Esophagus squamous epithelium (tissue), 5 donors: Measurements from ENCODE around the gene CENPC. TPM values are rescaled to one million over a fixed set of nuclear protein-coding genes. Genes with fewer than 3 reads are reported as not detected.

Experiments used
- DNase-seq: peaks from one replicate; lab custom pipeline; 2025; lab: John Stamatoyannopoulos, UW
- H3K27ac ChIP-seq, 4 donors: fragments of 200-600 bp; sonication (generic); one replicate each; pipeline ENCODE4 v1.5.1; 2016 to 2019; ENCODE audit warnings: mild to moderate bottlenecking in 1 of 4
- H3K27me3 ChIP-seq, 4 donors: fragments of 200-600 bp; sonication (generic); 1 replicate in 3 of 4; 2 replicates in 1 of 4; pipeline versions ENCODE4 v1.5.1 to v1.6.0; 2017 to 2021; ENCODE audit warnings: antibody characterized with exemption in 1 of 4
- H3K36me3 ChIP-seq, 3 donors: fragments of 200-600 bp; sonication (generic); one replicate each; pipeline ENCODE4 v1.5.1; 2016 to 2019
- H3K4me1 ChIP-seq, 3 donors: fragments of 200-600 bp; sonication (generic); one replicate each; pipeline ENCODE4 v1.5.1; 2017 to 2019
- H3K4me3 ChIP-seq, 4 donors: fragments of 200-600 bp; sonication (generic); 1 replicate in 3 of 4; 2 replicates in 1 of 4; pipeline ENCODE4 v1.5.1; 2016 to 2019; ENCODE audit warnings: mild to moderate bottlenecking in 2 of 4, moderate library complexity in 1 of 4
- H3K9me3 ChIP-seq, 3 donors: fragments of 200-600 bp; sonication (generic); one replicate each; pipeline ENCODE4 v1.5.1; 2016 to 2019
- CTCF ChIP-seq, 6 experiments: fragments of 450-650 bp in 4 of 6; fragments of 200-600 bp in 2 of 6; sonication (generic) in 2 of 6; IDR thresholded peaks; one replicate each; pipeline ENCODE4 v1.5.1; 2016 to 2019; ENCODE audit warnings: antibody characterized with exemption in 6 of 6, mild to moderate bottlenecking in 4 of 6, moderate library complexity in 4 of 6
- POLR2A ChIP-seq, 4 donors: fragments of 450-650 bp; IDR thresholded peaks; one replicate each; pipeline ENCODE4 v1.6.1; 2017; ENCODE audit warnings: antibody characterized with exemption in 4 of 4, mild to moderate bottlenecking in 4 of 4, moderate library complexity in 3 of 4
- WGBS, 2 donors: methylation state at CpG; one replicate each; pipeline ENCODE4 v1.1.5; 2018; 5-methylcytosine and 5-hydroxymethylcytosine counted together
- intact Hi-C: fragments of 100-400 bp; cut with DNase I; formaldehyde crosslinking; loops from one replicate; pipeline ENCODE4 v1.15.0; 2022
- total RNA-seq, 4 donors: library from RNA; depleted of rRNA; stranded (reverse); fragments of >200 nt; gene quantifications; one replicate each; pipeline ENCODE4 v1.1.0, GENCODE V29; 2016
- donor health status: DM: yes; HTN: yes; CAD: no.

Gene CENPC
- total RNA-seq: 10 to 100 TPM; 11.8 to 30.1 (median 16.5) TPM

GRCh38 chr4:67545199-67546003 lies at the start of gene CENPC:
Gene CENPC, minus strand, starts transcription at chr4:67545503. Its CDS starts 148 bp downstream, at chr4:67545355.
- Histone ChIP-seq H3K4me3 (peak within 1 kb of the TSS; percentile 67 to 88 (median 78)), H3K9me3 (no peaks in the 10 kb centered on the region), H3K36me3 (peaks cover 0 to 27% (median 0%) of the 10 kb centered on the region in 3 donors), H3K4me1 (peaks cover 0 to 45% (median 9%) of the 10 kb centered on the region in 3 donors), H3K27me3 (no peaks in the 10 kb centered on the region), H3K27ac (peak within 1 kb of the TSS; percentile 92 to 94 (median 94))
- peak in 2 of 4 donors; percentile 78 to 83 for TF ChIP-seq POLR2A (IDR thresholded peaks at IDR 0.05)
- TF ChIP-seq CTCF (IDR thresholded peaks at IDR 0.05): no peak
- WGBS, 2 donors: 0% methylated on average over 14 to 31 of the region's 53 CpGs
- intact Hi-C loops: no loop called here
- peak; percentile 87 for DNase-seq

GRCh38 chr4:67593741-67594175 lies 48.5 kb upstream of the CENPC start:
- H3K9me3 ChIP-seq: no peaks in the 10 kb centered on the region
- 59 to 64% methylated on average over 2 of the region's 2 CpGs for WGBS, 2 donors
- H3K36me3 ChIP-seq: no peaks in the 10 kb centered on the region
- no peak for TF ChIP-seq POLR2A (IDR thresholded peaks at IDR 0.05)
- no peak for TF ChIP-seq CTCF (IDR thresholded peaks at IDR 0.05)
- H3K4me1 ChIP-seq: no peaks in the 10 kb centered on the region
- no peak overlapping the region for H3K27ac ChIP-seq
- intact Hi-C loops: no loop called here
- no peak overlapping the region for H3K4me3 ChIP-seq
- DNase-seq: no peak
- no peaks in the 10 kb centered on the region for H3K27me3 ChIP-seq

DNA sequence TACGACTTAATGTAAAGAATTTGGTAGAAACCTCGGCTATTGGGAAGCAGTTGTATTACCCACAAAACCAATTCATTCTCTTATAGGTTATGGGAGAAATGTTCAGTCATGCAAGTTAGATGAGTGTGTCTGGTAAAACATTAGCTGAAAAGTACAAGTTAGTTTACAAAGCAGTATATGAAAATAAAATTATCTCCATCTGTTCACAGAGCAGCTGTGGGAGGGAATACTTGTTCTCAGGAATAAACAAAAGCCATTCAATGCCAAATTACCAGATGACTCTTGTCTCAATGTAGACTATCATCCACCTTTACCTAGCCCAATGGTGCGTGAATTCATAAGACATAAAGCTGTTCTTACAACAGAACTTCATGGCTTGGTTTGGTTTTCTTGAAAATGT lies 41.9 kb upstream of the CENPC start:
- WGBS, 2 donors: 91 to 93% methylated on average over 3 of the region's 3 CpGs
- DNase-seq: no peak
- intact Hi-C loops: no loop called here
- Histone ChIP-seq H3K36me3 (no peaks in the 10 kb centered on the region), H3K27me3 (no peaks in the 10 kb centered on the region), H3K4me3 (no peak overlapping the region), H3K9me3 (no peaks in the 10 kb centered on the region), H3K4me1 (no peaks in the 10 kb centered on the region), H3K27ac (no peak overlapping the region)
- TF ChIP-seq CTCF (IDR thresholded peaks at IDR 0.05) (no peak), POLR2A (IDR thresholded peaks at IDR 0.05) (no peak)

- TF ChIP-seq CTCF (IDR thresholded peaks at IDR 0.05) (no peak), POLR2A (IDR thresholded peaks at IDR 0.05) (no peak)
- intact Hi-C loops: no loop called here
Observed at GRCh38 chr4:67584496-67584895, 39.2 kb upstream of the CENPC start.

DNA sequence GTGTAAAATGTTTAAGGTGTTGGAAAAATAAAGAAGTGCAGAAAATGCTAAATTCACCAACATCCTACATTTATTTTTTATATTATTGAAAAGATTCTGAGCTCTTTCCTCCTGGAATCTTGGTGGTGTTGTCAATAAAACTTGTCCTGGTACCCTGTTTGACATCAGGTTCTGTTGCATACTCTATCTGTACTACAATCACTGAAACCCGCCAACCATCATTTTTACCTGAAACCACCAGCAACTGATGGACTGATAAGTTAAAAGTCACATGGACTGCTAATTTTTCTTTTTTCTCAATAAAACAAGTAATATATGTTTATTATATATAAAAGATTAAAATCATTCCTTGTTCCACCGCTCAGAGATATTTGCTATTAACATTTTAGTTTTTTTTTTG lies 36.6 kb upstream of the CENPC start:
- no peak for DNase-seq
- H3K27me3 ChIP-seq: no peaks in the 10 kb centered on the region
- intact Hi-C loops: no loop called here
- no peak for TF ChIP-seq CTCF (IDR thresholded peaks at IDR 0.05)
- no peak for TF ChIP-seq POLR2A (IDR thresholded peaks at IDR 0.05)
- WGBS, 2 donors: 46 to 49% methylated on average over 2 of the region's 2 CpGs
- H3K27ac ChIP-seq: no peak overlapping the region
- H3K4me3 ChIP-seq: no peak overlapping the region
- no peaks in the 10 kb centered on the region for H3K36me3 ChIP-seq
- H3K4me1 ChIP-seq: peaks cover 0 to 12% (median 0%) of the 10 kb centered on the region in 3 donors
- no peaks in the 10 kb centered on the region for H3K9me3 ChIP-seq

More at GRCh38 chr4:67584496-67584895, 39.2 kb upstream of the CENPC start:
- H3K4me3 ChIP-seq: no peak overlapping the region
- H3K36me3 ChIP-seq: no peaks in the 10 kb centered on the region
- H3K9me3 ChIP-seq: no peaks in the 10 kb centered on the region
- no peak for DNase-seq
- H3K27ac ChIP-seq: no peak overlapping the region
- H3K27me3 ChIP-seq: no peaks in the 10 kb centered on the region
- peaks cover 0 to 12% (median 0%) of the 10 kb centered on the region in 3 donors for H3K4me1 ChIP-seq
